MM.1S (cell line): ENCODE data around the gene CRY1.

ENCODE experiments used
- DNase-seq: peaks from one replicate; pipeline ENCODE4 v3.0.0-alpha.2; 2015
- H2AFZ ChIP-seq: fragments of 300-600 bp; sonication (generic); 2 replicates; pipeline ENCODE4 v1.6.0; 2016; ENCODE audit warnings: antibody characterized with exemption, low read length
- H3F3A ChIP-seq: fragments of 300-600 bp; sonication (generic); 2 replicates; pipeline ENCODE4 v1.6.1; 2016; ENCODE audit warnings: mild to moderate bottlenecking, antibody characterized with exemption, low read length, moderate library complexity, mixed read lengths; ENCODE audit not compliant: insufficient read depth
- H3K27ac ChIP-seq: fragments of 300-600 bp; sonication (generic); 2 replicates; pipeline ENCODE4 v1.5.1; 2016; ENCODE audit warnings: mild to moderate bottlenecking, low read length
- H3K27me3 ChIP-seq: fragments of 300-600 bp; sonication (generic); replicated peaks from 2 replicates; pipeline ENCODE4 v1.6.0; 2016; ENCODE audit warnings: low read length; ENCODE audit not compliant: insufficient read depth
- H3K36me3 ChIP-seq: fragments of 300-600 bp; sonication (generic); replicated peaks from 2 replicates; pipeline ENCODE4 v1.6.1; 2016; ENCODE audit warnings: mild to moderate bottlenecking, low read length, mixed read lengths; ENCODE audit not compliant: insufficient read depth
- H3K4me1 ChIP-seq: fragments of 300-600 bp; sonication (generic); 2 replicates; pipeline ENCODE4 v1.6.1; 2016; ENCODE audit warnings: low read length, mixed read lengths
- H3K4me2 ChIP-seq: fragments of 300-600 bp; sonication (generic); 2 replicates; pipeline ENCODE4 v1.6.0; 2016; ENCODE audit warnings: low read depth, low read length
- H3K4me3 ChIP-seq: fragments of 300-600 bp; sonication (generic); 2 replicates; pipeline ENCODE4 v1.5.1; 2016; ENCODE audit warnings: low read length, mixed read lengths
- H3K79me2 ChIP-seq: fragments of 300-600 bp; sonication (generic); 2 replicates; pipeline ENCODE4 v1.6.1; 2016; ENCODE audit warnings: mixed run types, low read length, mixed read lengths
- H3K9ac ChIP-seq: fragments of 300-600 bp; sonication (generic); 2 replicates; pipeline ENCODE4 v1.6.1; 2016; ENCODE audit warnings: low read length, mixed read lengths
- H3K9me2 ChIP-seq: fragments of 300-600 bp; sonication (generic); replicated peaks from 2 replicates; pipeline ENCODE4 v1.6.1; 2016; ENCODE audit warnings: mild to moderate bottlenecking, low read length, mixed read lengths; ENCODE audit not compliant: insufficient read depth
- H3K9me3 ChIP-seq: fragments of 300-600 bp; sonication (generic); replicated peaks from 2 replicates; pipeline ENCODE4 v1.6.1; 2016; ENCODE audit warnings: mild to moderate bottlenecking, low read length, mixed read lengths; ENCODE audit not compliant: insufficient read depth
- H4K20me1 ChIP-seq: fragments of 300-600 bp; sonication (generic); 2 replicates; pipeline ENCODE4 v1.6.1; 2016; ENCODE audit warnings: mild to moderate bottlenecking, low read length, moderate library complexity, mixed read lengths; ENCODE audit not compliant: insufficient read depth
- CTCF ChIP-seq: fragments of 300-600 bp; sonication (generic); IDR thresholded peaks from 2 replicates; pipeline ENCODE4 v1.5.1; 2016; ENCODE audit warnings: antibody characterized with exemption, low read length, mixed read lengths
- EZH2 ChIP-seq: fragments of 300-600 bp; sonication (generic); optimal IDR thresholded peaks from 2 replicates; pipeline ENCODE3; 2017; ENCODE audit warnings: low read depth, mild to moderate bottlenecking, antibody characterized with exemption, low read length, mixed read lengths
- EZH2phosphoT487 ChIP-seq: fragments of 300-600 bp; sonication (generic); IDR thresholded peaks from 2 replicates; pipeline ENCODE4 v1.6.1; 2018; ENCODE audit warnings: antibody characterized with exemption, low read length

CRY1 gene

GRCh38 chr12:106974511-106974910, 118.8 kb downstream of the CRY1 start:
- no peak overlapping the region for H3K9ac ChIP-seq
- no peak overlapping the region for H3K4me3 ChIP-seq
- no peaks in the 10 kb centered on the region for H3K4me1 ChIP-seq
- H3K27ac ChIP-seq, result no peak overlapping the region
- no peak for DNase-seq
- no peak overlapping the region for H3K4me2 ChIP-seq
- H3K79me2 ChIP-seq, result no peaks in the 10 kb centered on the region
- H3K27me3 ChIP-seq, result no peaks in the 10 kb centered on the region
- no peaks in the 10 kb centered on the region for H4K20me1 ChIP-seq
- no peaks in the 10 kb centered on the region for H3K9me2 ChIP-seq
- no peaks in the 10 kb centered on the region for H3K9me3 ChIP-seq
- H3F3A ChIP-seq, result no peaks in the 10 kb centered on the region
- no peak for TF ChIP-seq CTCF
- no peak for TF ChIP-seq EZH2
- TF ChIP-seq EZH2phosphoT487, result no peak
- no peak overlapping the region for H2AFZ ChIP-seq
- no peaks in the 10 kb centered on the region; the same call in 1 of the 2 replicates for H3K36me3 ChIP-seq

GRCh38 chr12:106973545-106973944, 119.8 kb downstream of the CRY1 start:
- DNase-seq, result no peak
- Histone ChIP-seq H3K4me3 (no peak overlapping the region), H2AFZ (no peak overlapping the region), H4K20me1 (no peaks in the 10 kb centered on the region), H3K27ac (no peak overlapping the region), H3K9me3 (no peaks in the 10 kb centered on the region), H3K9ac (no peak overlapping the region), H3K4me2 (no peak overlapping the region), H3K9me2 (no peaks in the 10 kb centered on the region), H3K79me2 (no peaks in the 10 kb centered on the region), H3K36me3 (no peaks in the 10 kb centered on the region; the same call in 1 of the 2 replicates), H3K4me1 (no peaks in the 10 kb centered on the region), H3F3A (no peaks in the 10 kb centered on the region), H3K27me3 (no peaks in the 10 kb centered on the region)
- TF ChIP-seq CTCF, result no peak
- no peak for TF ChIP-seq EZH2
- TF ChIP-seq EZH2phosphoT487, result no peak

- TF ChIP-seq EZH2phosphoT487 (no peak), CTCF (no peak)
- Histone ChIP-seq H3K4me3 (no peak overlapping the region), H3K9me3 (no peaks in the 10 kb centered on the region), H4K20me1 (no peaks in the 10 kb centered on the region), H3K27me3 (no peaks in the 10 kb centered on the region), H3K4me2 (no peak overlapping the region), H3K9ac (no peak overlapping the region), H3F3A (no peaks in the 10 kb centered on the region), H3K79me2 (no peaks in the 10 kb centered on the region), H3K36me3 (no peaks in the 10 kb centered on the region; the same call in 1 of the 2 replicates), H3K9me2 (no peaks in the 10 kb centered on the region), H2AFZ (no peak overlapping the region), H3K27ac (no peak overlapping the region), H3K4me1 (no peaks in the 10 kb centered on the region)
- no peak for DNase-seq
These were observed 122.3 kb downstream of the CRY1 start for GRCh38 chr12:106971065-106971464.

GRCh38 chr12:106964526-106964925, 128.8 kb downstream of the CRY1 start:
- Histone ChIP-seq H3K4me2 (no peak overlapping the region), H3K36me3 (no peaks in the 10 kb centered on the region), H3K27me3 (no peaks in the 10 kb centered on the region), H3K4me1 (no peaks in the 10 kb centered on the region), H4K20me1 (no peaks in the 10 kb centered on the region), H3K79me2 (no peaks in the 10 kb centered on the region), H3K9me3 (no peaks in the 10 kb centered on the region), H3K9me2 (no peaks in the 10 kb centered on the region), H3F3A (no peaks in the 10 kb centered on the region), H3K27ac (no peak overlapping the region), H3K9ac (no peak overlapping the region), H3K4me3 (no peak overlapping the region), H2AFZ (no peak overlapping the region)
- TF ChIP-seq EZH2 (no peak), EZH2phosphoT487 (no peak), CTCF (no peak)
- no peak for DNase-seq
